ENCODE measurements around the gene WDFY4.

The WDFY4 gene

GRCh38 chr10:48653944-48654698, 30.6 kb upstream of the WDFY4 start:
- DNase-seq (ENCODE audit: insufficient read length, low spot score) (no peak), FAIRE-seq (no peak)
- TF ChIP-seq POLR2AphosphoS5 (IDR thresholded peaks at IDR 0.05; ENCODE audit: low read depth, low read length) (no peak), PAX5 (IDR thresholded peaks at IDR 0.05; ENCODE audit: insufficient read depth, low read length, severe bottlenecking) (no peak), SPI1 (IDR thresholded peaks at IDR 0.05; ENCODE audit: low read depth, low read length) (no peak), TAF1 (IDR thresholded peaks at IDR 0.05; ENCODE audit: low read depth, low read length) (no peak), POLR2A (IDR thresholded peaks at IDR 0.05; ENCODE audit: low read depth, low read length) (no peak)

DNA sequence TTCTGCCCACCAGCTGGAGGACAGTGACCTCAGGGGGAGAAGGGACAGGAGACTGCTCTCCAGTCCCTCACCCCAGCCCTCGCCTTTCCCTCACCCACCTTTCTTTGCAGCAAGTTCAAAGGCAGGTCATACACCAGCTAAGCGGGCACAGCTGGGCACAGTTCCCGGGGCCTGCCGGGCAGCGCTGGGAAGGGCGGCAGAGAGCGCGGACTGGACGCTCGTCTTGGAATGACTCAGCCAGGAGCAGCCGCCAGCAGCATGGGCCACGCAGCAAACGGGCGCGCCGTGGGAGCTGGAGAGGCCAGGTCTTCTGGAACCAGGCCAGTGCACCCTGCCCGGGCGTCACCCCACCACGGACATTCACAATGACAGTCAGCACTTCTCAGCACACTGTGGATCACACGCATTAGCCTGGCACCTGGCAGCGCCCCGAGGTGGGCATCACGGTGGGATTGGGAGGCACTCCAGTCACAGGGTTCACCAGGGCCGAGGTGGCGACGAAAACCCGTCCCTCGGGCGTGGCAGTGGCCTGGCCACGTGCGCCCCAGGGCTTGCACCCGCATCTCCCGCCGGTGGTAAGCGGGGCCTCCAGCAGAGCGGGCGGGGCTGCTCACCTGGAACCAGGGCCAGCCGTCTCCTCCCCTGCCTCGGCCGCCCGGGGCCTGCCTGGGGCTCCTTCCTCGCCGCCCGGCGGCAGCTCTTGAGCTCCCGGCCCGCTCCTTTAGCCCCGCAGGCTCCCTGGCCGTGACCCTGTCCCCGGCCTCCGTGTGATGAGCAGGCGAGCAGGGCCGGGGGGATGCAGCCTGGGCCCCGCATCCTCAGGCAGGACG, 29.0 kb upstream of the WDFY4 start:
- no peak for TF ChIP-seq TAF1 (IDR thresholded peaks at IDR 0.05; ENCODE audit: low read depth, low read length)
- no peak for TF ChIP-seq POLR2AphosphoS5 (IDR thresholded peaks at IDR 0.05; ENCODE audit: low read depth, low read length)
- no peak for TF ChIP-seq POLR2A (IDR thresholded peaks at IDR 0.05; ENCODE audit: low read depth, low read length)
- no peak for TF ChIP-seq SPI1 (IDR thresholded peaks at IDR 0.05; ENCODE audit: low read depth, low read length)
- TF ChIP-seq PAX5 (IDR thresholded peaks at IDR 0.05; ENCODE audit: insufficient read depth, low read length, severe bottlenecking), result no peak
- no peak for TF ChIP-seq POU2F2 (IDR thresholded peaks at IDR 0.05; ENCODE audit: low read depth, low read length)
- FAIRE-seq (no peak), DNase-seq (ENCODE audit: insufficient read length, low spot score) (no peak)

DNA sequence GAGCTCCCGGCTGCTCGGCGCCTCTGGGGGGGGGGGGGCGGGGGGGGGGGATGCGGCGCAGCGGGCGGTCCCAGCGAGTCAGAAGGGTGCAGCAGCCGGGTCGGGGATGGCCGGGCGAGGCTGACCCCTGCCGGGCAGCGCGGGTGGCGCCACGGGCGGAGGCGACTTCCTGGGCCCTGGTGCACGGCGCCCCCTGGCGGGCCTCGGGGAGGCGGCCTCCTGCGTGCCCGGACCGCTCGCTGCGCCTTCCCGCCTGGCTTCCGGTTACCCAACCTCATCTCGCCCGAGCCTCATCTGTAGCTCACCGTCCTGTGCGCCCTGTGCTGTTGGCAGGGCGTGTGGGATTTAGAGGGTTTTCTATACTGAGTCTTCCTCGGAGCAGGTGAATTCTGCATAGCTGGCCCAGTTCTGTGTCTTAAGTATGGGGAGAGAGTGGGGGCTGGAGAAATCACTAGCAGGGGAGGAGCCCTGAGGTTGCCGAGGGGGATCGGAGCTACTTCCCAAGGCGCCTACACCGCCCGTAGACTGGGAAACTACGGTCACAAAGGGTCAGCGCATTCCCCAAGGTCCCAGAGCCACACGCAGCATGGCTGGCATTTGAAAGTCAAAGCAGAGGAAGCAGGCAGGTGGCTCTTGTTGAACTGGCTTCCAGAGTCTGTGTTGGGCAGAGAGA, 28.3 kb upstream of the WDFY4 start:
- DNase-seq (ENCODE audit: insufficient read length, low spot score) (peak; percentile 89), FAIRE-seq (peak; percentile 93)
- TF ChIP-seq POLR2A (IDR thresholded peaks at IDR 0.05; ENCODE audit: low read depth, low read length) (no peak), POLR2AphosphoS5 (IDR thresholded peaks at IDR 0.05; ENCODE audit: low read depth, low read length) (no peak), PAX5 (IDR thresholded peaks at IDR 0.05; ENCODE audit: insufficient read depth, low read length, severe bottlenecking) (no peak), POU2F2 (IDR thresholded peaks at IDR 0.05; ENCODE audit: low read depth, low read length) (no peak), TAF1 (IDR thresholded peaks at IDR 0.05; ENCODE audit: low read depth, low read length) (no peak), SPI1 (IDR thresholded peaks at IDR 0.05; ENCODE audit: low read depth, low read length) (0 out of 2 replicates have a peak, but pooled peaks have one; percentile 11)

GRCh38 chr10:48656914-48657305, 27.8 kb upstream of the WDFY4 start:
- no peak for FAIRE-seq
- no peak for TF ChIP-seq POU2F2 (IDR thresholded peaks at IDR 0.05; ENCODE audit: low read depth, low read length)
- TF ChIP-seq POLR2A (IDR thresholded peaks at IDR 0.05; ENCODE audit: low read depth, low read length), result no peak
- TF ChIP-seq POLR2AphosphoS5 (IDR thresholded peaks at IDR 0.05; ENCODE audit: low read depth, low read length), result no peak
- TF ChIP-seq TAF1 (IDR thresholded peaks at IDR 0.05; ENCODE audit: low read depth, low read length), result no peak
- no peak for TF ChIP-seq SPI1 (IDR thresholded peaks at IDR 0.05; ENCODE audit: low read depth, low read length)
- no peak for TF ChIP-seq PAX5 (IDR thresholded peaks at IDR 0.05; ENCODE audit: insufficient read depth, low read length, severe bottlenecking)
- no peak for DNase-seq (ENCODE audit: insufficient read length, low spot score)

DNA sequence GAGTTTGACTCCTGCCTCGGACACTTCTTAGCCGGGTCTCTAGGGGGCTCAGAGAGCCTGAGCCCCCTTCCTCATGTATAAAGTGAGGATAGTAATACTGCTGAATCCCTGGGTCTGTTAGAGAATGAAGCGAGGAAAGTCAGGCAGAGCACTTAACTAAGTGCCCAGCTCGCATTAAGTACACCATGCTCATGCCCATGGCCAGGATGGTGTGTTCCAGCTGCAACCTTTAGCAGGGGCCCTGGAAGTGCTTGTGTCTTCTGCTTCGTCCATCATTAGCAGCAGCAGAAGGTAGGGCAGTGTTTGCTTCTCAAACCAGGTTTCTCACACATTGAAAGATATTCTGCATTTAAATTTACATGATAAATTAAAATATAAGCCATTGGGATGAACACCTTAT, 27.3 kb upstream of the WDFY4 start:
- TF ChIP-seq POLR2AphosphoS5 (IDR thresholded peaks at IDR 0.05; ENCODE audit: low read depth, low read length) (no peak), POLR2A (IDR thresholded peaks at IDR 0.05; ENCODE audit: low read depth, low read length) (no peak), POU2F2 (IDR thresholded peaks at IDR 0.05; ENCODE audit: low read depth, low read length) (no peak), SPI1 (IDR thresholded peaks at IDR 0.05; ENCODE audit: low read depth, low read length) (no peak), PAX5 (IDR thresholded peaks at IDR 0.05; ENCODE audit: insufficient read depth, low read length, severe bottlenecking) (no peak), TAF1 (IDR thresholded peaks at IDR 0.05; ENCODE audit: low read depth, low read length) (no peak)
- DNase-seq (ENCODE audit: insufficient read length, low spot score), result no peak
- no peak for FAIRE-seq

DNA sequence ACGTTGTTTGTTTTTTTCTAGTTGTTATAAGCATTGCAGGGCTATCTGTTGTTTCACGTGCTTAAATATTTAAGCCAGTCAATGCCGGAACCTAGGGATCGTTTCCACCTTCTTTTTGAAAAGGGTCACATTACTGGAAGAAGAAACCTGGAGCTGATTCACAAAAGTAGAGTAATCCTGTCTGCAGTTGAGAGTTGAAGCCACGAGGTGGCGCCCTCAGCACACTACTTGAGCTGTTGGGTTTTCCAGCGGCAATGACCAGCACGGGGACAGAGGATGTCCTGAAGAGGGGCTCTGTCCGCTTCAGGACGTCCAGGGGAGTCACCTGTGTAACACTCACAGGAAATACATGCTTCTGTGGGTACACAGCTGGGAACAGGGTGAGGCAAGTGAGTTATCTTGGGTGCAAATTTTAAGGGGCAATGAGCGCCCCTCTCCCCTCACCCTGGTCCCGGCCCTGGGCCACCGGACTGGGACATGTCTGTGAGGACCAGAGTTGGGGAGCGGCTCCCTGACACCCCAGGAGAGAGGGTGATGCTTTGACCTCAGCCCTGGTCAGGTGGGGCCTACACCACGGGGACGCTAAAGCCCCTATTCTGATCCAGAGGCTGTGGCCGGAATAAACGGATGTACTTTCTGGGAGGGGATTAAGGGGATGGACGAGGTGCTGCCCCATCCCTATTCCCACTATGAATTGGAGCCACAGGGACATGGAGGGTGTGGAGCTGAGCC, 26.3 kb upstream of the WDFY4 start:
- peak; percentile 93 for FAIRE-seq
- no peak for DNase-seq (ENCODE audit: insufficient read length, low spot score)
- no peak for TF ChIP-seq POLR2AphosphoS5 (IDR thresholded peaks at IDR 0.05; ENCODE audit: low read depth, low read length)
- no peak for TF ChIP-seq POU2F2 (IDR thresholded peaks at IDR 0.05; ENCODE audit: low read depth, low read length)
- no peak for TF ChIP-seq PAX5 (IDR thresholded peaks at IDR 0.05; ENCODE audit: insufficient read depth, low read length, severe bottlenecking)
- no peak for TF ChIP-seq POLR2A (IDR thresholded peaks at IDR 0.05; ENCODE audit: low read depth, low read length)
- TF ChIP-seq TAF1 (IDR thresholded peaks at IDR 0.05; ENCODE audit: low read depth, low read length), result no peak
- TF ChIP-seq SPI1 (IDR thresholded peaks at IDR 0.05; ENCODE audit: low read depth, low read length), result no peak

DNA sequence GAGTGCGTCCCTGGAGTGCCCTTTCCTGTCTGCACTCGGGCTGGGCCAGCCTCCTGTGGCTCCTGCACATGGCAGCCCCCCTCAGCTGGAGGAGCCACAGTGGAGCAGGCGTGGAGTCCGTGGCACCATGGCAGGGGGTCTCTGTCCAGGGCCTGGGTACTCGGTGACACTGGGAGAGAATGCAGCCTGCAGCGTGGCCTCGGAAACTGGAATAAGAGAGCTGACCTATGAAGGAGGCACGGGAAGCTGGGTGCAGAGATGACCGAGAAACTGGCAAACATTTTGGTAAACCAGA, 25.8 kb upstream of the WDFY4 start:
- FAIRE-seq (no peak), DNase-seq (ENCODE audit: insufficient read length, low spot score) (no peak)
- TF ChIP-seq POU2F2 (IDR thresholded peaks at IDR 0.05; ENCODE audit: low read depth, low read length) (no peak), TAF1 (IDR thresholded peaks at IDR 0.05; ENCODE audit: low read depth, low read length) (no peak), SPI1 (IDR thresholded peaks at IDR 0.05; ENCODE audit: low read depth, low read length) (no peak), PAX5 (IDR thresholded peaks at IDR 0.05; ENCODE audit: insufficient read depth, low read length, severe bottlenecking) (no peak), POLR2A (IDR thresholded peaks at IDR 0.05; ENCODE audit: low read depth, low read length) (no peak), POLR2AphosphoS5 (IDR thresholded peaks at IDR 0.05; ENCODE audit: low read depth, low read length) (no peak)

DNA sequence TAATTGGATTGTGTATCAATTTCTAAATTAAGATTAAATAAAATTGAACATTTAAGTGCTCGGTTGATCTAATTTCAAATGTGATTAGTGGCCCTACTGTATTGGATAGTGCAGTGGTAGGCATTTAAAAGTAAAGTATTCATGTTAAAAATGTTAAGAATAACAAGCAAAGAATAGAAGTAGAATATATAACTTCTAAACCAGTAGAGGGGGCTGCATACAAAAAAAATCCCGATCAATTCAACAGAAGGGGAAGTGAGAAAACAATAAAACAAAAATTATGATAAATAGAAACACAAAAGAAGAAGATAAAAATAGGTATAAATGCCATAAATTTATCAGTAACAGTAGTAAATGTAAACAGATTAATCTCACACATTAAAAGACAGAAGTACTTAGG, 24.9 kb upstream of the WDFY4 start:
- no peak for TF ChIP-seq POU2F2 (IDR thresholded peaks at IDR 0.05; ENCODE audit: low read depth, low read length)
- no peak for TF ChIP-seq POLR2A (IDR thresholded peaks at IDR 0.05; ENCODE audit: low read depth, low read length)
- no peak for TF ChIP-seq PAX5 (IDR thresholded peaks at IDR 0.05; ENCODE audit: insufficient read depth, low read length, severe bottlenecking)
- peak; percentile 80 for TF ChIP-seq SPI1 (IDR thresholded peaks at IDR 0.05; ENCODE audit: low read depth, low read length)
- no peak for TF ChIP-seq TAF1 (IDR thresholded peaks at IDR 0.05; ENCODE audit: low read depth, low read length)
- TF ChIP-seq POLR2AphosphoS5 (IDR thresholded peaks at IDR 0.05; ENCODE audit: low read depth, low read length), result no peak
- FAIRE-seq (no peak), DNase-seq (ENCODE audit: insufficient read length, low spot score) (no peak)

Measured in GM12891 (cell line).